NCI-H774 (cell line): ENCODE results near the gene TMEM198.
A peak's percentile ranks its signal among the peaks of the same experiment; 100 is the strongest.

Source experiments
- DNase-seq: peaks from one replicate; lab custom pipeline; 2025; lab: John Stamatoyannopoulos, UW

Gene TMEM198

DNA sequence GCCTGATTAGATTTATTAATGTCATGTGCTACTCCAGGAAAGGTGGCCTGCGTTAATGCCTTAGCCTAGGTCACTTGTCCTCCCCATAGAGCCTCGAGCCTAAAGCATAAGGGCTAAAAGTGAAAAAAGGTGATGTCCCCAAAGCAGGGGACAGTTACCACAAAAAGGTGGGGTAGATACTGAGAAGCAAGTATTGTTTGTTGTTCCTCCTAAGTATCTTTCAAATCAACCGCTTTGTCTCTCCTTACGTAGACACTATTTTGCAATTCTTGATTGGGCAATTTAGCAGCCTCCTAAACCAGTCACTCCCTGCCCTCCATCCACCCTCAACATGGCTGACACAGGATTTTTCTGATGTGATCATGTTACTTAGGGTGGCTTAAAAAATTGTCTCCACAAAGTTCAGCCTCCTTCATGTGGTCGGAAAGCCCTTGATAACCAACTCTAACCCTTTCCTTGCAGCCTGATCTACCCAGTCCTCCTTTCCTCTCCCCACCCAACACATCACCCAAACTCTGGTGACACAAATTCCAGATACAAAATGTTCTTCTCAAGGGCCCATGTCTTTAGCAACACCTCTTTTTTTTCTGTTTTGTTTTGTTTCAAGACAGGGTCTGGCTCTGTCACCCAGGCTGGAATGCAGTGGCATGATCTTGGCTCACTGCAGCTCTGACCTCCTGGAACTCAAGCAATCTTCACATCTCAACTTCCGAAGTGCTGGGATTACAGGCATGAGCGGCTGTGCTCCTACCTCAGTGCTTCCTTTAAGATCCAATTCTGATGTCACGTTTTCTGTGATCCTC is 35.2 kb downstream of the TMEM198 start:
- no peak for DNase-seq

DNA sequence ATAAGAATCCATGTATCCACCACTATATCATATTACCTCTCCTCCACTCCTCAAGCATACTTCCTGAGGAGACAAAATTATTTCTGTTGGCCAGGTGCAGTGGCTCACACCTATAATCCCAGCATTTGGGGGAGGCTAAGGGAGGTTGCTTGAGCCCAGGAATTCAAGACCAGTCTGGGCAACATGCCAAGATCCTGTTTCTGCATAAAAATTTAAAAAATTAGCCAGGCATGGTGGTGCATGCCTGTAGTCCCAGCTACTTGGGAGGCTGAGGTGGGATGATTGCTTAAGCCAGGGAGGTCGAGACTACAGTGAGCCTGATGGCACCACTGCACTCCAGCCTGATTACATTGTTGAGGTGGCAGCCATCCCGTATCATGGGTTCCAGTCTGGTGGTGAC is 37.5 kb downstream of the TMEM198 start:
- DNase-seq, result no peak

DNA sequence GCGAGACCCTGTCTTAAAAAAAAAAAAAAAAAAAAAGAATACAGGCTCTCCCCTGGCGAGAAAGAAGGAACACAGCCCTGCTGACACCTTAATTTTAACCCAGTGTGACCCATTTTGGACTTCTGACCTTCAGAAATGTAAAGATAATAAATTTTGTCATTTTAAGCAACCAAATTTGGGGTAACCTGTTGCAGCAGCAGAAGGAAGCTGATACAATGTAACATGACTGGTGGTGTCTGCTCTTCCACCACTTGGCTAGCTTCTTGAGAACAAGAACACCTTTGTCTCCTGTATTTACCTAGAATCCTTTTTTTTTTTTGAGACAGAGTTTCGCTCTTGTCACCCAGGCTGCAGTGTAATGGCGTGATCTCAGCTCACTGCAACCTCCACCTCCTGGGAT is 47.3 kb downstream of the TMEM198 start:
- no peak for DNase-seq

DNA sequence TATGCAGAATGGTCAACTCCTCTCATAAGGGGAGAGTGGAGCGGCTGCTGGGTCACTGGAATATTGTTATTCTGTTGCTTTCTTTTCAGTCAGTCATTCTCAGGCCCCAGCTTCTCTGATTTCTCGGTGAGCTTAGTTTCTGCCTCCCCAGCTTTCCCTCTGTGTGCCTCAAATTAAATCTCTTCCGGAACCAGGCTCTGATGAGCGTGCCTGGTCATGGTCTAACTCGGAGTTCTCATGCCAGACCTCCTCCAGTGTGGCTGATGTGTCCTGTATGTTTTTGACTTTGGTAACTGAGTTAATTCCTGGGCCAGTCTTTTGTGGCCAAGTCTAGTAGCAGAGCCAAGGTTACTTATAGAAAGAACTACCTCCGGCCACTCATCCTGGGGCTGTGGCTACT is 48.9 kb downstream of the TMEM198 start:
- no peak for DNase-seq

DNA sequence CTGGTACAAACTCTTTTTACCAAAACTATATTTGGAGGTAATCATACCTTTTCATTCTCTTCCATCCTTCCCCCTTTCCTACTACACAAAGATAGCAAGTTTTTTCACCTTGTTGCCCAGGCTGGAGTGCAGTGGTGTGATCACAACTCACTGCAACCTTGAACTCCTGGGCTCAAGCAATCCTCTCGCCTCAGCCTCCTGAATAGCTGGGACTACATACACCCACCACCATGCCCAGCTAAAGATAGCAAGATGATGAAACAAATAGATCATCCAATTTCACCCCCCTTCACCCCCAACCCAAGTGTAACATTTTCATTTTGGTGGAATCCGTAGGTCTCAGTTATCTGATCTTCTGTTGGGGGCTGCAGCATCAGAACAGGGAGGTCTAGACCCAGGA is 49.3 kb downstream of the TMEM198 start:
- DNase-seq, result no peak

DNA sequence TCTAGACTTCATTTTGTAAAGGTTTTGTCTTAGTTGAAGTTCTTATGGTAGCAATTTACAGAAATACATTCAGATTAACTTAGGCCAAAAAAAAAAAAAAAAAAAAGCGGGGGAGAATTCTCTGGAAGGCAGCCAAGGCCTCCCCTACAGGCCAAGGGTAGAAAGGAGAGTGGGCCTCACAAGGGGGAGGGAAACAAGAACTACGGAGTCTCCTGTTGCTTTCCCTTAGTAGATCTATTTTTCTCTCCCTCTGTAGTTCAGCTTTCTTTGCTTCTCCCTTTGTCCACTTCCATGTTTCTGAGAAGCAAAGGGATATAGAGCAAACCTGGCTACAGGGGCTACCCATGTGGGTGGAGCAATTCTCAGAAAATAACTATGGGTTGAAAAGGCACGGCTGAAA is 51.4 kb downstream of the TMEM198 start:
- no peak for DNase-seq

DNA sequence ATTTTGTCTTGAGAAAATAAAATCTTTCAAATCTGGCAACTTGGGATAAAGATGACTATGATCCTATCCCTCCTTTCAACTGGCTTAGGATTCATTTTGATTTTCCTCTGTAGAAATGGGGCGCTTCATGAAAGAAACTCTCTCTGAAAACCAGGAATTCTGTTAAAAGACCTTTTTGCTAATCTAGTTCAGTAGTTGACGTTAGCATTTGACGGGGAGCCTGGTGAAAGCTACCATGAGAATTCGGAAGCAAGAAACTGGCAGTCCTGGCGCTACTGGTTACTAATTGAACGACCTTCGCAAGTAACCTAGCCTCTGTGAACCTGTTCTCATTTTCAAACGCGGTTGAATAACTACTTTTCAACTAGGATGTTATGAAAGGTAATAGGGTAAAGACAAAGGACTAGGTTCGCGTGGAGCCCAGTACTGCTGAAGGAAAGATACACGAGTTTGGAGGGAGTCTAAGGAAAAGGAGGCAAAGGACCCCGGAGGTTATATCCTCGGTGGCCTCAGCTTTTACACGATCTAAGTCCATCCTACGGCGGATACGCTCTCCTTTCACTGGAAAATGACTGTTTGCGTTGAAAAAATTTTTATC is 53.2 kb downstream of the TMEM198 start:
- DNase-seq, result no peak

DNA sequence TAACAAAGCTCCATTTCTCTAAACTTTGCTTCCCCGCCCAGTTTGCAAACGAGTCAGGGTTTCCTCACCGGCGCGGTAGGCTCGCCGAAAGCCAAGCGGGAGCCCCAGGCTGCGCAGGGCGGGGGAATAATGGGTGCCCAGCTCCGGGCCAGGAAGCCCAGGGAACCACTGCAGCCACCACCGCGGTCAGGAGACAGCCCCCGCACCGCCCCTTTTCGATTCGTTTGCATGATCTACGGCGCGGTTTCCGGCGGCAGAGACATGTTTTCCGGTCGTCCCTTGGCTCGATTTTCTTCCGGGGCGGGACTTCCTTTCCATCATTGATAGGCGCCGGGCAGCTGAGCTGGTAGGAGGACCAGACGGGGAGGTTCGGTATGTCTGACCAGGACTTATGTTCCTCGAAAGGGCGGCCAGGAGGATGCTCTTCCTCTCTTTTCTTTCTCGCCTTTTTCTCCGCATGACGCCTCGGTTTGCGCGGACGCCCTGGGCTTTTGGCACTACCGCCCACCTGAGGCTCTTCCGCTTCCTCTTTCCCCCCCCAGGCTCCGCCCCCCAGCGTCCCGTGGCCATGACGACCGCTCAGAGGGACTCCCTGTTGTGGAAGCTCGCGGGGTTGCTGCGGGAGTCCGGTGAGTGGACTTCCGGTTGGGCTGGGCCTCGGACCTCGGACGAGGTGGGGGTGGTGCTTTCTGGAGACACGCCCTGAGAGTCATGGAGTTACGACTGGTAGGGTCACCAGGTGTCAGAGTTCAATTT is 53.9 kb downstream of the TMEM198 start, which contains the start of gene STK11IP:
STK11IP (plus strand) TSS at position 306 of the 756 bp plus-strand sequence; CDS start at position 569, 263 bp downstream.
- peak; percentile 95 for DNase-seq

DNA sequence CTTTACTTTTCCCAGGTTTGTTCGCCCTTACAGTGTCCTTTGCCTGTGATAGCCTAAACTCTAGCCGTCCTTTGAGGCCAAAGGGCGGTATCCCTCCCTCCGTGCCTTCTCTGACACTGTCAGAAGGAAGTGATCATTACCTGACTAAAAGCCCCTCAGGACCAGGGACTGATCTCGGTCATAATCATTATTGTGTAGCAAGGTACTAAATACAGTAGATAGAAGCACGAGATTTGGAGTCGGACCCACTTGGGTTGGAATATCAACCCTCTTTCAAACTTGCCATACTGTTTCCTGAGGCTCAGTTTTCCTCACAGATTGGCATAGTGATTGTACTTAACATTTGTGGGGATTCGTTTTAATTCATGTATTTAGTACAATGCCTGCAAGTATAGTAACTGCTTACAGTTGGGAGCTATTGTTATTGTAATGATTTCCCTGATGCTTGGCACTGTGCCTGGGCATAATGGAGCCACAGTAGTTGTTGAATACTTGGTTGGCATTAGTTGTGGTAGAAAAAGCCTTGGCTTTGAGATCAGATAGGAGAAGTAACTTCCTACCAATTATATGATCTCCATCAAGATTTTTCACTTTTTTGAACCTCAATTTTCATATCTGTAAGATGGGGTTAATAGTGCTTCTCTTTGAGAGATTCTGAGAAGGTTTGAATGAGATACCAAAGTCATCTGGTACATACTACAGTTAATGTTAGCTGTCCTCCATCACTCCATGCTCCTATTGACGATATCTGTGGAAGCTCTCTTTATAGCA is 54.7 kb downstream of the TMEM198 start:
- no peak for DNase-seq
